HG02763 (cell line): Measurements from ENCODE around the gene PTPRN2.

Experiments
- ATAC-seq: cut with Tn5 transposase; IDR thresholded peaks from one replicate; pipeline ENCODE4 v1.9.1; 2021; ENCODE audit warnings: mild to moderate bottlenecking, moderate library complexity; ENCODE audit not compliant: unreplicated experiment

PTPRN2 gene

DNA sequence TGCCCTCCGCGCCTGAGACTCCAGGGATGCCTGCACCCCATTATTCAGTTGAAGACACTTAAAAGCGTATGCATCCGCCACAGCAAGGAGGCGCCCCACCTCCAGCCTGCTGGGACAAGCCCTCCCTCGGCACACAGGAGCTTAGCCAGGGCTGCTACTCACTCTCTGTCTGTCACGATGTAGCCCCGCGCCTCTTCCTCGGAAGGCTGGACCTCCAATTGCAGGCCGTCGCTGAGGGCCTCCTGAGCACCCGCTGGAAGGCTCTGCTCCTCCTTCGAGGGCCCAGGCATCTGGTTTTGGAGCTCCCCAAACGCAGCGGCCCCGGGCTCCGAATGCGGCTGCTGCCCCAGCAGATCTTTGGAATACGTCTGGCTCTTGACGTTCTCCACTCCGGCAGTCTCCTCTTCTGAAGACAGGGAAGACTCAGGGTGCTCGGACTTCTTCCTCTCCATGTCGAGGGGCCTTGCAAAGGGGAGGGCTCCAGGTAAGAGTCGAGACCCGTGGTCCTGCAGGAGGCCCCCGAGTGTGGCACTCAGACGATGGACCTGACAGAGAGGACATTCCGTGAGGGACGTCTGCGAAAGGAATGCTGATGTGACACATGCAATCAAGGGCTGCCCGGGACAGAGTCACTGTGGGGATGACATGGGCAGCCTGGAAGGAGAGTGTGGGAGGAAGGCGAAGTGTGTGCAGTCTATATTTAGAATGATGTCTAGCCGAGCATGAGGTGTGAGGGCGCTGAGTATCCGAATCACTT lies 453.9 kb downstream of the PTPRN2 start:
- ATAC-seq, result no peak

DNA sequence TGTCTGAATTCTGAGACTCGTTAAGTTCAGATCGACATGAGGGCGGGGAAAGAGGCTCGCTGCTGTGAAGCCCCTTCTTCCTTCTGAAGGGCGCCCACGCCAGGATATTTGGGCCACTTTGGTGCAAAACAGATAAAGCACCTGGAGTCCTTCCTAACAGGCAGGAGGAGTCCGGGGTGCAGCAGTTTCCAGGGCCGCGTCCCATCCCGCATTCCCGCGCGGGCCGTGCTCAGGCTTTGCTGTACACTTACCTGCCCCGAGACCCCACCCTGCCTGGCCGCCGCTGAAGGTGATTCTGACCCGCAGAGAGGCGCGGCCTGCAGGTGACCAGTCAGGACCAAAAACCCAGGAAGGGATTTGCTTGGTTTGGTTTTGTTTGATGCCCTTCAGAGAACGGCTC lies 454.6 kb downstream of the PTPRN2 start:
- ATAC-seq, result no peak

GRCh38 chr7:158130023-158130409 lies 457.6 kb downstream of the PTPRN2 start:
- no peak for ATAC-seq

GRCh38 chr7:158129037-158130022 lies 458.3 kb downstream of the PTPRN2 start:
- ATAC-seq, result no peak

- ATAC-seq, result no peak
Measured at GRCh38 chr7:158128572-158128971, 459.1 kb downstream of the PTPRN2 start.

GRCh38 chr7:158127241-158127640 lies 460.4 kb downstream of the PTPRN2 start:
- no peak for ATAC-seq

- no peak for ATAC-seq
Measured at GRCh38 chr7:158126661-158127060, 461.0 kb downstream of the PTPRN2 start.

DNA sequence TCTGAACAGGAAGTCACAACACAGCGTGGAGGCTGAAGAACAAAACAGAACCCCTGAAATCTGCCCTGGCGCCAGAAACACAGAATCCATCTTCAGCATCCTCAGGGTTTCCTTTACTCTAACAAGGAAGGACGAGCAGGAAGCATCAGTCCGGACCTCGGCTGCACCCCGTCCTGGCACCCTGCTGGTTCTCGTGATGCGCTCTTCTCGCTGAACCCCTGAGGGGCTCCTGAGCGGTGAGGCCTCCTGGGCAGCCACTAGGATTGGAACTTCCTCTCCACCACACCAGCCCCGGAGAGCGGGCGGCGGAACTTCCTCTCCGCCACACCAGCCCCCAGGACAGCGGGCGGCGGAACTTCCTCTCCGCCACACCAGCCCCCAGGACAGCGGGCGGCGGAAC lies 461.9 kb downstream of the PTPRN2 start:
- ATAC-seq, result no peak

DNA sequence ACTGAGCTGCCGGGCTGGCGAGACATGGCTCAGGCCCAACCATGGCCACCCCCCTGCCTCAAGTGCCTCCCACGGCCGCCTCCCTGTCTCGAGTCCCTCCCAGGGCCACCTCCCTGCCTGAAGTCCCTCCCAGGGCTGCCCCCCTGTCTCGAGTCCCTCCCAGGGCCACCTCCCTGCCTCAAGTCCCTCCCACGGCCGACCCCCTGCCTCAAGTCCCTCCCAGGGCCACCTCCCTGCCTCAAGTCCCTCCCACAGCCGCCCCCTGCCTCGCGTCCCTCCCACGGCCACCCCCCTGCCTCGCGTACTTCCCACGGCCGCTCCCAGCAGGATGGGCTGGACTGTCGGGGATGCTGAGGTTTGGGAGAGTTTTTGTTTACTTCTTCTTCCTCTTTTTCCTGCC lies 462.5 kb downstream of the PTPRN2 start:
- ATAC-seq, result no peak

GRCh38 chr7:158124671-158125079 lies 462.9 kb downstream of the PTPRN2 start:
- ATAC-seq, result no peak

DNA sequence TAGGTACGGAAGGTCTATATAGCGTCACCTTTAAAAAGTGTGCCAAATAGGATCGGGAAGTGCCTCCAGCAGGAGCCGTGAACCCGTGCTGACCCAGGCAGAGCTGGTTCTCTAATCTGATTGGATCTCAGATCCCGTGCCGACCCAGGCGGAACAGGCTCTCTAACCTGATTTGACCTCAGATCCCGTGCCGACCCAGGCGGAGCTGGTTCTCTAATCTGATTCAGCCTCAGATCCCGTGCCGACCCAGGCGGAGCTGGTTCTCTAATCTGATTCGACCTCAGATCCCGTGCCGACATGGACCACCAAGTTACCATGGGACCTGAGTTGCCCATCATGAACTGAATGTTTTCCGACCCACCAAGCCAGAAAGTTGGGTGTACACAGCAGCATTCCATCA lies 463.9 kb downstream of the PTPRN2 start:
- ATAC-seq, result no peak

DNA sequence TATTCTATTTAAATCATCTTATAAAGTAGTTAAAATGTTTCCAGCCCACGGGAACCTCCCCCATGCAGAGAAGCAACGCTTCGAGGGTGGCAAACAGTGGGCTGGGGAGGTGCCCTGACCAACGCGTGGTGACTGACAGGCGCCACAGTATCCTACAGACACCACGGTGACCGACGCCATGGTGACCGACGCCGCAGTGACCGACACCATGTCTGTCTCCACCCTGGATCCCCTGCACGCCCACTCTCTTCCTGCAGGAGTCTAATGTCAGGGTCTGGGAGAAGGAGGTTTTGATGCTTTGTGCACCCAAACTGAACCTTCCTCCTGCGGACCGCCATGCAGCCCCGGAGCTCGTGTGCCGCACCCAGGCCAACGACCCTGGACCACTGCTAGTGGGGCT lies 464.4 kb downstream of the PTPRN2 start:
- ATAC-seq, result no peak

GRCh38 chr7:158121441-158122045 lies 466.1 kb downstream of the PTPRN2 start:
- no peak for ATAC-seq

DNA sequence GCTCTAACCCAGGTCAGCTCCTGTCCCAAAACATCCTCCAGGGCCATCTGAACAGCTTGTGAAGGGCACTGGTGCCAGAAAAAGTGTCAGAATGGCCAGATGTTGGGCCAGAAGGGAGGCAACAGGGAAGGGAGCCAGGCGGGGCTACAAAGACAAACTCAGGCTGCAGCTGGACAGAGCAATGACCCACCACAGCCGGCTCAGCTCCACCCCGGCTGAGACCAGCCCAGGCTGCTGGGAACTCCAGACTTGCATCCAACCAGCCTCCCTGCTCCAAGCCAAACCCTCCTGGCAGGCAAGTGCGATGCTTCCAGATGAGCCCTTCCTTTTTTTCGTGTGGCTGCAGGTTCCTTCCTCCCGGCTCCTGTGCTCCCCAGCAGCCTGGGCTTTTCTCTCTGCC lies 466.9 kb downstream of the PTPRN2 start:
- ATAC-seq, result no peak

DNA sequence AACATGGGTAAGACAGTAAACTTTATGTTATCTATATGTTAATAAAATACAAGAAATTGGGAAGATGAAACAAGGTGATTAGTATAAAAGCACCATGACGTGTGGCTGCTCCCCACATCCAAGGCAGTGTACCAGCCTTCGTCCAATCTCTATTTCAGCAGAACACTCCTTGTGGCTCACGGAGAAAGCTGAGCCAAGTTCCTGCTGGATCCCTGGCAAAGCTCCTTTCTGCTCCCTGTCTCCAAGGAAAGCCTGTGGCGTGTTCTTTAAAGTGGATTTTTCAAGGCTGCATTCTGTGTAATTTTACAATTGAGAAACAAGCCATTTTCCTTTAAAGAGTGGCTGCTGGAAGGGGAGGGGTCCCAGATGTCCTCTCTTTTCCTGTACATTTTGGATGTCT lies 467.3 kb downstream of the PTPRN2 start:
- no peak for ATAC-seq

- ATAC-seq, result no peak
Measured at GRCh38 chr7:158117341-158118222, 470.0 kb downstream of the PTPRN2 start.

- ATAC-seq, result no peak
Measured at GRCh38 chr7:158116235-158116634, 471.4 kb downstream of the PTPRN2 start.

- no peak for ATAC-seq
Measured at GRCh38 chr7:158114056-158114850, 473.4 kb downstream of the PTPRN2 start.

DNA sequence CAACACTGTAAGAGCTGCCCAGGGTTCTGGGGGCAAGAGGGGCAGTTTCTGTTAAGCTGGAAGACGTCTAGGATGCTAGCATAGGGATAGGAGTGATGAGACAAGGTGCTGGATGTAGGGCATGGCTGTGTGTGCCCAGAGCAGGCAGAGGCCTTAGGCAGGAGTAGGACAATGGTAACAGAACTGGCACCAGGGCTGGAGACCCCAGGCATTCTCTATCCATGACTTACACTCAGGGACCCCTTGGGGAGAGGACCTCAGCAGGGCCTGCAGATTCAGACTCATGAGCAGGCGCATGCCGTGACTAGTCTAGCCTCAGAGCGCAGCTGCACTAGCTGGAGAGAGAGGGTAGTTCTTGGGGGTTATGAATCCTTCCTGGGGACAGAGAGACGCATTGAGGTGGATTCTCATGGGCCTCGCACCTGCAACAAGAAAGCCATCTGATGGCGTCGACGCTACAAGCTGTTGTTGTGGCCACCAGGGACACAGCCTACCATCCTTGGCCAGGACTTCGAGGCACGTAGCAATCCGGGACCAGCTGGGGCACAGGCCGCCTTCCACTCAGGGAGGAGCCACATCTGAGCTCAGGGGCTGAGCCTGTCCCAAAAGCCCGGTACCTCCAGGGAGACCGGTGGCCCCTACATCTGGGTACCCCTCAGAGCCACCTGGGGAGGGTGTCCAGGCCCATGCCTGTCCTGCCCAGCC lies 474.1 kb downstream of the PTPRN2 start:
- ATAC-seq, result no peak
